GM23248 (cell line): Measurements from ENCODE around the gene IFI27.

Source experiments
- EZH2 ChIP-seq: fragments of 200-600 bp; sonication (generic); IDR thresholded peaks from 2 replicates; pipeline ENCODE4 v1.6.1; 2018; ENCODE audit warnings: antibody characterized with exemption, mild to moderate bottlenecking; ENCODE audit not compliant: insufficient read depth, poor library complexity, severe bottlenecking
- EZH2phosphoT487 ChIP-seq: fragments of 200-600 bp; sonication (generic); IDR thresholded peaks from 2 replicates; pipeline ENCODE4 v1.6.1; 2018; ENCODE audit warnings: antibody characterized with exemption, moderate library complexity, mild to moderate bottlenecking, low read depth; ENCODE audit not compliant: insufficient read depth

DNA sequence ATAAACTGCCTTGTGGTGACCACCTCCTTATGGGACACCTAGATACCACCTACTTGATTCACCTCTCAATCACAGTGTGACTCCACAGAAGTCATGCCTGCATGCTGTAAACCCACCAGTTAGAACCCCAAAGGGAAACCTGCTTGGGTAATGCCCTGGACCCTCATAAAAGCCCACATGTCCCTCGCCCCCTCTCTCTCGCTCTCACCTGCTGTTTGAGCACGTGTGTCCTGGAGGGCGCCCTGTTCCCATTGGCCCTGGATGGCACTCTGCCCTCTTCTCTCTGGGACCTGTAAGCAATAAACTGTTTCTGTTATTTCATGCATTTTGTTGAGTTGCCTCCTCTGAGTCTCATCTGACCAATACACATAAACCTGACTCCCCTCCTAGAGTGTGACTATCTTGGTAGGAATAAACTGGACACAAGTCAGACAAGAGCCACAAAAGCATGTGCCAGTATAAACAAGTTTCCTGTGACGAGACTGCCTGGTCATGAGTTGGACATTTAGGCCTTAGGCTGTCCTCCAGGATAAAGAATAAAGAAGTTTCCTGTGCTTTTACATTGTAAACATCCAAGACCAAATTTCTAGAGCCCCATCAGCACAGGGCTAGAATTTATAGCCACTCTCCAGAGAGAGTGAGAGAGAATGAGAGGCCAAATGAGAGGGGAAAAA is 10.3 kb downstream of the IFI27 start:
- TF ChIP-seq EZH2 (no peak), EZH2phosphoT487 (no peak)
